Pancreas (tissue), 10 donors: ENCODE measurements around the gene MSS51. TPM values are rescaled to one million over a fixed set of nuclear protein-coding genes. Genes with fewer than 3 reads are reported as not detected.

Experiments
- ATAC-seq, 4 donors: fragments of 200-7000 bp; cut with Tn5 transposase; one replicate each; pipeline versions ENCODE4 v1.8.0 to v1.9.1; 2020; ENCODE audit warnings: mild to moderate bottlenecking in 4 of 4, moderate library complexity in 4 of 4
- DNase-seq, 6 donors: peaks; one replicate each; pipeline ENCODE4 v3.0.0-alpha.2; 2020
- FAIRE-seq: peaks from 2 replicates; lab custom pipeline; 2012; peaks lifted over from hg19 to GRCh38; lab: Jason Lieb, UNC
- H3K27ac ChIP-seq, 4 donors: fragments of 200-600 bp; sonication (generic); 1 replicate in 3 of 4; 2 replicates in 1 of 4; pipeline versions ENCODE4 v1.5.0 to v1.8.0; 2020
- H3K27me3 ChIP-seq, 4 donors: fragments of 200-600 bp; one replicate each; pipeline ENCODE4 v1.8.0; 2021
- H3K36me3 ChIP-seq, 3 donors: fragments of 200-600 bp; sonication (generic) in 1 of 3; one replicate each; pipeline versions ENCODE4 v1.5.0 to v1.8.0; 2020 to 2021
- H3K4me1 ChIP-seq, 3 donors: fragments of 200-600 bp; one replicate each; pipeline ENCODE4 v1.8.0; 2021
- H3K4me3 ChIP-seq, 4 donors: fragments of 200-600 bp; sonication (generic) in 2 of 4; one replicate each; pipeline versions ENCODE4 v1.5.0 to v1.8.0; 2020 to 2021
- H3K9me3 ChIP-seq, 4 donors: fragments of 200-600 bp; one replicate each; pipeline ENCODE4 v1.8.0; 2021
- CTCF ChIP-seq, 4 donors: fragments of 200-600 bp; sonication (generic) in 3 of 4; IDR thresholded peaks; one replicate each; pipeline versions ENCODE4 v1.5.0 to v1.8.0; 2021; ENCODE audit warnings: antibody characterized with exemption in 4 of 4
- WGBS, 2 donors: extraction: QIAGEN DNeasy Blood & Tissue Kit; methylation state at CpG; one replicate each; pipeline ENCODE4 v1.1.7; 2013; 5-methylcytosine and 5-hydroxymethylcytosine counted together
- intact Hi-C, 3 donors: fragments of 100-400 bp; cut with DNase I; formaldehyde crosslinking; loops; one replicate each; pipeline versions ENCODE4 v1.11.1 to v1.14.2; 2022
- polyA plus RNA-seq, 2 donors: library from polyadenylated mRNA; stranded (reverse); fragments of 200-250 nt; gene quantifications; one replicate each; pipeline ENCODE4 v1.2.3, GENCODE V29; 2013
- total RNA-seq, 6 donors: library from RNA; stranded (reverse); fragmentation: NEBNext Ultra II Directional in 4 of 6; extraction: Animal tissue kit (Norgen Biotek cat#: 25700) in 4 of 6; gene quantifications; one replicate each; pipeline versions ENCODE4 v1.2.1 to v1.2.4, GENCODE V29; 2021 to 2023
- donor health status: healthy with polysubstance abuse.
- donor health status: DM: no; HTN: no; CAD: no; lungs with moderate emphysema.
- donor health status: DM: no; HTN: no; CAD: no.
- donor health status: control.
- donor health status: control.
- donor health status: Bipolar disorder and iron deficiency.
- donor health status: DM: yes; HTN: yes; CAD: no.
- donor health status: DM: no; HTN: no; CAD: no.
- donor health status: DM: no; HTN: no; CAD: no.
- donor health status: DM: yes; HTN: yes; CAD: no.

Gene MSS51
- total and polyA plus RNA-seq, 8 donors, result 0.28 to 2.6 (median 1.2) TPM

DNA sequence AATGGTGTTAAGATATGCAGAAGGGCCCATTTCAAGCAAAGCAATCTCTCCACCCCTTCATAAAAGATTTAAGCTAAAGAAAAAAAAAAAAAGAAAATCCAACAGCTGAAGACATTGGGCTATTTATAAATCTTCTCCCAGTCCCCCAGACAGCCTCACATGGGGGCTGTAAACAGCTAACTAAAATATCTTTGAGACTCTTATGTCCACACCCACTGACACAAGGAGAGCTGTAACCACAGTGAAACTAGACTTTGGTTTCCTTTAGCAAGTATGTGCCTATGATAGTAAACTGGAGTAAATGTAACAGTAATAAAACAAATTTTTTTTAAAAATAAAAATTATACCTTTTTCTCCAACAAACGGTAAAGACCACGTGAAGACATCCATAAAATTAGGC lies 33.8 kb upstream of the MSS51 start:
- ATAC-seq (no peak), FAIRE-seq (no peak), DNase-seq (no peak)
- Histone ChIP-seq H3K27ac (no peak overlapping the region), H3K9me3 (no peaks in the 10 kb centered on the region), H3K4me3 (no peak overlapping the region), H3K36me3 (peaks cover 0 to 23% (median 11%) of the 10 kb centered on the region in 3 donors), H3K27me3 (no peaks in the 10 kb centered on the region), H3K4me1 (no peaks in the 10 kb centered on the region)
- no peak for TF ChIP-seq CTCF (IDR thresholded peaks at IDR 0.05)
- WGBS, 2 donors, result 94 to 96% methylated on average over 2 of the region's 2 CpGs
- intact Hi-C loops, result no loop called here

GRCh38 chr10:73465978-73466726 lies 32.8 kb upstream of the MSS51 start:
- Histone ChIP-seq H3K4me1 (no peaks in the 10 kb centered on the region), H3K36me3 (peaks cover 0 to 19% (median 11%) of the 10 kb centered on the region in 3 donors), H3K4me3 (no peak overlapping the region), H3K27me3 (no peaks in the 10 kb centered on the region), H3K27ac (no peak overlapping the region), H3K9me3 (no peaks in the 10 kb centered on the region)
- FAIRE-seq (no peak), ATAC-seq (no peak), DNase-seq (no peak)
- 70 to 77% methylated on average over 2 of the region's 2 CpGs for WGBS, 2 donors
- TF ChIP-seq CTCF (IDR thresholded peaks at IDR 0.05), result no peak
- intact Hi-C loops, result no loop called here

GRCh38 chr10:73460897-73461296 lies 27.5 kb upstream of the MSS51 start:
- FAIRE-seq, result no peak
- no peak for ATAC-seq
- H3K9me3 ChIP-seq, result no peaks in the 10 kb centered on the region
- no peaks in the 10 kb centered on the region for H3K4me1 ChIP-seq
- no peaks in the 10 kb centered on the region for H3K27me3 ChIP-seq
- 95 to 98% methylated on average over 4 of the region's 4 CpGs for WGBS, 2 donors
- TF ChIP-seq CTCF (IDR thresholded peaks at IDR 0.05), result no peak
- H3K36me3 ChIP-seq, result no peaks in the 10 kb centered on the region
- no peak for DNase-seq
- intact Hi-C loops, result no loop called here
- no peak overlapping the region for H3K4me3 ChIP-seq
- no peak overlapping the region for H3K27ac ChIP-seq

GRCh38 chr10:73459683-73460314 lies 26.4 kb upstream of the MSS51 start:
- Histone ChIP-seq H3K4me3 (no peak overlapping the region), H3K27ac (no peak overlapping the region), H3K4me1 (no peaks in the 10 kb centered on the region), H3K36me3 (no peaks in the 10 kb centered on the region), H3K27me3 (no peaks in the 10 kb centered on the region), H3K9me3 (no peaks in the 10 kb centered on the region)
- DNase-seq (no peak), FAIRE-seq (no peak), ATAC-seq (no peak)
- TF ChIP-seq CTCF (IDR thresholded peaks at IDR 0.05), result no peak
- WGBS, 2 donors, result 91% methylated on average over 6 of the region's 6 CpGs
- intact Hi-C loops, result no loop called here
